ENCODE measurements around the gene KAT6B. TPM values are rescaled to one million over a fixed set of nuclear protein-coding genes. Genes with fewer than 3 reads are reported as not detected.

The KAT6B gene
- total and polyA plus RNA-seq, 2 donors from 2014 or later: 2.9 to 34.2 TPM

DNA sequence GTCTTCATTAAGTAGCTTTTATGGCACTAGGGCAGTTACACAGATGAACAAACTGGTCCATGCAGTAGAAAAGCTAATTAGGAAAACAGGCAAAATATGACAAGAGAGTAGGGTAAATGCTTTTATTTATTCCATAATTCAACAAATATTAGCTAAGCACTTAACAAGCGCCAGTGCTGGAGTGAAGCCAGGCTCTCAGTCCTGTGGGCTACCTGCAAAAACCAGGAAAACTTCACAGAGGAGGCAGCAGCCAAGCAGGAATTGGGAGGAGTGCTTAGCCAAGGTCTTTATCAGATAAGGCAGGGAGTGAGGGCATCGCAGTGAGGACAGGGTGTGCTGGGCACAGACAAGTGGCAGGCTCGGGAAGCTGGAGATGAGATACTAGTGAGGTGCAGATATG is 4.9 kb upstream of the KAT6B start:
- TF ChIP-seq, protein P1, sequence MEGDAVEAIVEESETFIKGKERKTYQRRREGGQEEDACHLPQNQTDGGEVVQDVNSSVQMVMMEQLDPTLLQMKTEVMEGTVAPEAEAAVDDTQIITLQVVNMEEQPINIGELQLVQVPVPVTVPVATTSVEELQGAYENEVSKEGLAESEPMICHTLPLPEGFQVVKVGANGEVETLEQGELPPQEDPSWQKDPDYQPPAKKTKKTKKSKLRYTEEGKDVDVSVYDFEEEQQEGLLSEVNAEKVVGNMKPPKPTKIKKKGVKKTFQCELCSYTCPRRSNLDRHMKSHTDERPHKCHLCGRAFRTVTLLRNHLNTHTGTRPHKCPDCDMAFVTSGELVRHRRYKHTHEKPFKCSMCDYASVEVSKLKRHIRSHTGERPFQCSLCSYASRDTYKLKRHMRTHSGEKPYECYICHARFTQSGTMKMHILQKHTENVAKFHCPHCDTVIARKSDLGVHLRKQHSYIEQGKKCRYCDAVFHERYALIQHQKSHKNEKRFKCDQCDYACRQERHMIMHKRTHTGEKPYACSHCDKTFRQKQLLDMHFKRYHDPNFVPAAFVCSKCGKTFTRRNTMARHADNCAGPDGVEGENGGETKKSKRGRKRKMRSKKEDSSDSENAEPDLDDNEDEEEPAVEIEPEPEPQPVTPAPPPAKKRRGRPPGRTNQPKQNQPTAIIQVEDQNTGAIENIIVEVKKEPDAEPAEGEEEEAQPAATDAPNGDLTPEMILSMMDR (IDR thresholded peaks at IDR 0.05; ENCODE audit: borderline replicate concordance, extremely low read depth, insufficient read depth): no peak
- no peaks in the 10 kb centered on the region for H3K27me3 ChIP-seq (ENCODE audit: control insufficient read depth, insufficient read depth, low read length)
- no peak overlapping the region for H3K4me3 ChIP-seq (ENCODE audit: low read length in 3 of 3)
- intact Hi-C loops (cut with DNase I): no loop called here
- no peak for DNase-seq
- no peak overlapping the region for H3K27ac ChIP-seq (ENCODE audit: low read depth in 2 of 2, low read length in 2 of 2)
- H3K9me3 ChIP-seq (ENCODE audit: control insufficient read depth in 2 of 3, insufficient read depth in 1 of 3, low read length in 3 of 3): peaks cover 0 to 9% (median 0%) of the 10 kb centered on the region in 3 donors
- FAIRE-seq: no peak
- H3K4me1 ChIP-seq (ENCODE audit: control insufficient read depth in 2 of 3, insufficient read depth in 2 of 3, low read depth in 1 of 3, low read length in 3 of 3): peaks cover 2 to 11% (median 9%) of the 10 kb centered on the region in 3 donors
- H3K36me3 ChIP-seq (ENCODE audit: control insufficient read depth in 2 of 3, insufficient read depth in 3 of 3, low read length in 3 of 3): no peaks in the 10 kb centered on the region
- no peak overlapping the region for H3K9ac ChIP-seq (ENCODE audit: low read length in 3 of 3)

- H3K36me3 ChIP-seq (ENCODE audit: control insufficient read depth in 2 of 3, insufficient read depth in 3 of 3, low read length in 3 of 3): no peaks in the 10 kb centered on the region
- intact Hi-C loops (cut with DNase I): no loop called here
- H3K4me3 ChIP-seq (ENCODE audit: low read length in 3 of 3): no peak overlapping the region
- peak overlapping the region; percentile 18 to 56 for H3K27ac ChIP-seq (ENCODE audit: low read depth in 2 of 2, low read length in 2 of 2)
- peaks cover 0 to 4% (median 0%) of the 10 kb centered on the region in 3 donors for H3K9me3 ChIP-seq (ENCODE audit: control insufficient read depth in 2 of 3, insufficient read depth in 1 of 3, low read length in 3 of 3)
- no peak overlapping the region for H3K9ac ChIP-seq (ENCODE audit: low read length in 3 of 3)
- no peaks in the 10 kb centered on the region for H3K27me3 ChIP-seq (ENCODE audit: control insufficient read depth, insufficient read depth, low read length)
- peaks cover 2 to 11% (median 9%) of the 10 kb centered on the region in 3 donors for H3K4me1 ChIP-seq (ENCODE audit: control insufficient read depth in 2 of 3, insufficient read depth in 2 of 3, low read depth in 1 of 3, low read length in 3 of 3)
- FAIRE-seq (no peak), DNase-seq (no peak)
- TF ChIP-seq, protein P1 (IDR thresholded peaks at IDR 0.05; ENCODE audit: borderline replicate concordance, extremely low read depth, insufficient read depth): no peak
Measured at GRCh38 chr10:74822101-74822500, 4.3 kb upstream of the KAT6B start.

DNA sequence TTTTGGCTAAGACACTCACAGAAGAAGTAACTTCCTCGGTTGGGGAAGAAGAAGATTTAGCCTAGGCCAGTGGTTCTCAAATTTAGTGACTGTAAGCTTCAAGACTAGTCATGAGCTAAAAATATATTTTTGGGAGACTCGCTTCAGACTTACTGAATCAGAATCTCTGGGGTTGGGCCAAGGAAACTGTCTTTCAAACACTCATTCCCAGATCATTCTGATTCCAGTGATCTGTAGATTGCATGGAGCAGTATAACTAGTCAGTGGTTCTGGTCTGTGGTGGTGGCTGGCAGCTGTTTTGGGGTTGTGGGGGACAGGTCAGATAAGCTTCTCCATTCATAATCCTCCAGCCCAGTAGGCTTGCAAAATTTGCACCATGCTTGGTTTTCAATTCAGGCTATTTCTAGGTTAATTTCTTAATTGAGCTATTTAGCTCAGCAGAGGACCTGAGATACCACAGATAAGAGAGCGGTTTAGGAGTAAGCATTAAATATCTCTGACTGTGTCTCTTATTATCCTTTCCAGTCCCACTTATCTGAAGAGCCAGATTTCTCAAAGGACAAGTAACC is 3.8 kb upstream of the KAT6B start:
- no peaks in the 10 kb centered on the region for H3K36me3 ChIP-seq (ENCODE audit: control insufficient read depth in 2 of 3, insufficient read depth in 3 of 3, low read length in 3 of 3)
- no peaks in the 10 kb centered on the region for H3K27me3 ChIP-seq (ENCODE audit: control insufficient read depth, insufficient read depth, low read length)
- peaks cover 5 to 11% (median 9%) of the 10 kb centered on the region in 3 donors for H3K4me1 ChIP-seq (ENCODE audit: control insufficient read depth in 2 of 3, insufficient read depth in 2 of 3, low read depth in 1 of 3, low read length in 3 of 3)
- H3K4me3 ChIP-seq (ENCODE audit: low read length in 3 of 3): no peak overlapping the region
- FAIRE-seq (no peak), DNase-seq (no peak)
- peak overlapping the region; percentile 3 to 56 for H3K27ac ChIP-seq (ENCODE audit: low read depth in 2 of 2, low read length in 2 of 2)
- no peaks in the 10 kb centered on the region for H3K9me3 ChIP-seq (ENCODE audit: control insufficient read depth in 2 of 3, insufficient read depth in 1 of 3, low read length in 3 of 3)
- H3K9ac ChIP-seq (ENCODE audit: low read length in 3 of 3): no peak overlapping the region
- TF ChIP-seq, protein P1 (IDR thresholded peaks at IDR 0.05; ENCODE audit: borderline replicate concordance, extremely low read depth, insufficient read depth): no peak
- intact Hi-C loops (cut with DNase I): no loop called here

GRCh38 chr10:74823791-74824183 is 2.6 kb upstream of the KAT6B start:
- Histone ChIP-seq H3K4me3 (ENCODE audit: low read length in 3 of 3) (no peak overlapping the region), H3K36me3 (ENCODE audit: control insufficient read depth in 2 of 3, insufficient read depth in 3 of 3, low read length in 3 of 3) (no peaks in the 10 kb centered on the region), H3K9ac (ENCODE audit: low read length in 3 of 3) (no peak overlapping the region), H3K9me3 (ENCODE audit: control insufficient read depth in 2 of 3, insufficient read depth in 1 of 3, low read length in 3 of 3) (no peaks in the 10 kb centered on the region), H3K27ac (ENCODE audit: low read depth in 2 of 2, low read length in 2 of 2) (no peak overlapping the region), H3K4me1 (ENCODE audit: control insufficient read depth in 2 of 3, insufficient read depth in 2 of 3, low read depth in 1 of 3, low read length in 3 of 3) (peaks cover 5 to 11% (median 9%) of the 10 kb centered on the region in 3 donors), H3K27me3 (ENCODE audit: control insufficient read depth, insufficient read depth, low read length) (no peaks in the 10 kb centered on the region)
- DNase-seq: peak in 3 of 5 donors; percentile 49 to 77 (median 74)
- TF ChIP-seq, protein P1 (IDR thresholded peaks at IDR 0.05; ENCODE audit: borderline replicate concordance, extremely low read depth, insufficient read depth): no peak
- no peak for FAIRE-seq
- intact Hi-C loops (cut with DNase I): no loop called here
